ENCODE results near the gene MSTN. TPM values are rescaled to one million over a fixed set of nuclear protein-coding genes. Genes with fewer than 3 reads are reported as not detected.

The MSTN gene
- total RNA-seq, 2 donors from 2014 or later = not detected

DNA sequence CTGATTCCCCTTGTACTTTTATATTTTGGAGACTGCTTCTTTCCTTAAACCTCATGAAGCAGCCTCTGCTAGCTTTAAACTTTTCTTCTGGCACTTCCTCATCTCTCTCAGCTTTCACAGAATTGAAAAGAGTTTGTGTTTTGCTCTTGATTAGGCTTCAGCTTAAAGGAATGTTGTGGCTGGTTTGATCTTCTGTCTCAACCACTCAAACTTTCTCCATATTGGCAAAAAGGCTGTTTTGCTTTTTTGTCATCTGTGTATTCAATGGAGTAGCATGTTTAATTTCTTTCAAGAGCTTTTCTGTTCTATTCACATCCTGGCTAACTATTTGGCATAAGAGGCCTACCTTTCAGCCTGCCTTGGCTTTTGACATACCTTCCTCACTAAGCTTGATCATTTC is 36.3 kb upstream of the MSTN start:
- H3K36me3 Mint-ChIP-seq (ENCODE audit: low read depth) = peaks cover 8% of the 10 kb centered on the region
- no peaks in the 10 kb centered on the region for H3K27me3 ChIP-seq (ENCODE audit: control insufficient read depth, insufficient read depth, low read length, poor library complexity, severe bottlenecking)
- peaks cover 12% of the 10 kb centered on the region for H3K4me1 Mint-ChIP-seq
- H3K4me3 ChIP-seq (ENCODE audit: low read length) = no peak overlapping the region
- H3K36me3 ChIP-seq (ENCODE audit: control insufficient read depth, insufficient read depth, low read length) = no peaks in the 10 kb centered on the region
- peaks cover 2% of the 10 kb centered on the region for H3K27me3 Mint-ChIP-seq (ENCODE audit: insufficient read depth)
- H3K9me3 ChIP-seq (ENCODE audit: control insufficient read depth, low read length) = peaks cover 16% of the 10 kb centered on the region
- H3K27ac Mint-ChIP-seq = no peak overlapping the region
- TF ChIP-seq, protein P1, sequence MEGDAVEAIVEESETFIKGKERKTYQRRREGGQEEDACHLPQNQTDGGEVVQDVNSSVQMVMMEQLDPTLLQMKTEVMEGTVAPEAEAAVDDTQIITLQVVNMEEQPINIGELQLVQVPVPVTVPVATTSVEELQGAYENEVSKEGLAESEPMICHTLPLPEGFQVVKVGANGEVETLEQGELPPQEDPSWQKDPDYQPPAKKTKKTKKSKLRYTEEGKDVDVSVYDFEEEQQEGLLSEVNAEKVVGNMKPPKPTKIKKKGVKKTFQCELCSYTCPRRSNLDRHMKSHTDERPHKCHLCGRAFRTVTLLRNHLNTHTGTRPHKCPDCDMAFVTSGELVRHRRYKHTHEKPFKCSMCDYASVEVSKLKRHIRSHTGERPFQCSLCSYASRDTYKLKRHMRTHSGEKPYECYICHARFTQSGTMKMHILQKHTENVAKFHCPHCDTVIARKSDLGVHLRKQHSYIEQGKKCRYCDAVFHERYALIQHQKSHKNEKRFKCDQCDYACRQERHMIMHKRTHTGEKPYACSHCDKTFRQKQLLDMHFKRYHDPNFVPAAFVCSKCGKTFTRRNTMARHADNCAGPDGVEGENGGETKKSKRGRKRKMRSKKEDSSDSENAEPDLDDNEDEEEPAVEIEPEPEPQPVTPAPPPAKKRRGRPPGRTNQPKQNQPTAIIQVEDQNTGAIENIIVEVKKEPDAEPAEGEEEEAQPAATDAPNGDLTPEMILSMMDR (conservative IDR thresholded peaks at IDR 0.05) = no peak
- H3K9ac ChIP-seq (ENCODE audit: extremely low read depth, low read length, poor library complexity, severe bottlenecking) = no peak overlapping the region
- DNase-seq = no peak
- no peak overlapping the region for H3K4me3 Mint-ChIP-seq
- peaks cover 3% of the 10 kb centered on the region for H3K4me1 ChIP-seq (ENCODE audit: control insufficient read depth, insufficient read depth, low read length)
- no peak overlapping the region for H3K27ac ChIP-seq (ENCODE audit: low read depth, low read length)
- H3K9me3 Mint-ChIP-seq = peaks cover 21% of the 10 kb centered on the region

- Mint-ChIP-seq H3K4me3 (no peak overlapping the region), H3K27me3 (ENCODE audit: insufficient read depth) (peaks cover 2% of the 10 kb centered on the region)
- 100% methylated on average over 1 of the region's 1 CpG; no CpG with 5 or more reads in 1 of the 2 experiments for WGBS, 2 experiments (ENCODE audit: insufficient coverage in 1 of 2, insufficient read length in 1 of 2)
Measured at GRCh38 chr2:190097115-190097514, 34.6 kb upstream of the MSTN start.

DNA sequence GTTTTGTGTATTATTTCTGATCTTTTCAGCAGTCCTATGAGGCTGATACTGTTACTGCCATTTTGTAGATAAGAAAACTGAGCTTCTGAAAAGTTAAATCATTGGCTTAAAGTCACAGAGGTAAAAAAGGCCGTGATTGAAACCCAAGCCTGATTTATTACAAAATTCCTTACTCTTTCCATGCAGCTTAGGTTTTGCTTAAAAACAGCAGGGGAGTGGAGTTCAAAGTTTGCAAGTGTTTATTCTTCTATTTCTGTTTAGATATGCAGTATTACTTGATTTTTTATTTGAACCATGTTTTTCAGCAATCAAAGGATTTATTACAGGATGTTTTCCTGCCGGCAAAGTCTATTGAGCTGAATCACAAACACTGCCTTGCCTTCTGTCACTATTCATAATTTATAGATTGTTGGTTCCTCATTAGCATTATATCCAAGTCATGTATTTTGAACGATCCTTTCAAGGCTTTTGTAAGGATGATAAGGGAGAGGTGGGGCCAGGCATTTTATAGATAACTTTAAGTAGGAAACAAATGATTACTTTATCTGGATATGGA is 31.9 kb upstream of the MSTN start:
- H3K4me1 Mint-ChIP-seq = peaks cover 6% of the 10 kb centered on the region
- peaks cover 3% of the 10 kb centered on the region for H3K4me1 ChIP-seq (ENCODE audit: control insufficient read depth, insufficient read depth, low read length)
- H3K36me3 Mint-ChIP-seq (ENCODE audit: low read depth) = peaks cover 5% of the 10 kb centered on the region
- H3K4me3 ChIP-seq (ENCODE audit: low read length) = no peak overlapping the region
- H3K27me3 ChIP-seq (ENCODE audit: control insufficient read depth, insufficient read depth, low read length, poor library complexity, severe bottlenecking) = no peaks in the 10 kb centered on the region
- H3K9me3 ChIP-seq (ENCODE audit: control insufficient read depth, low read length) = peaks cover 16% of the 10 kb centered on the region
- no peaks in the 10 kb centered on the region for H3K36me3 ChIP-seq (ENCODE audit: control insufficient read depth, insufficient read depth, low read length)
- H3K9me3 Mint-ChIP-seq = peaks cover 10% of the 10 kb centered on the region
- 33 to 87% methylated on average over 1 to 3 of the region's 3 CpGs for WGBS, 2 experiments (ENCODE audit: insufficient coverage in 1 of 2, insufficient read length in 1 of 2)
- no peak overlapping the region for H3K27ac ChIP-seq (ENCODE audit: low read depth, low read length)
- no peak for DNase-seq
- no peak overlapping the region for H3K4me3 Mint-ChIP-seq
- no peak overlapping the region for H3K9ac ChIP-seq (ENCODE audit: extremely low read depth, low read length, poor library complexity, severe bottlenecking)
- no peaks in the 10 kb centered on the region for H3K27me3 Mint-ChIP-seq (ENCODE audit: insufficient read depth)
- no peak overlapping the region for H3K27ac Mint-ChIP-seq
- TF ChIP-seq, protein P1 (conservative IDR thresholded peaks at IDR 0.05) = no peak

More at GRCh38 chr2:190097115-190097514, 34.6 kb upstream of the MSTN start:
- no peak overlapping the region for H3K4me3 ChIP-seq (ENCODE audit: low read length)
- H3K27ac ChIP-seq (ENCODE audit: low read depth, low read length) = no peak overlapping the region
- Mint-ChIP-seq H3K36me3 (ENCODE audit: low read depth) (peaks cover 8% of the 10 kb centered on the region), H3K27ac (no peak overlapping the region), H3K9me3 (peaks cover 16% of the 10 kb centered on the region), H3K4me1 (peaks cover 12% of the 10 kb centered on the region)
- no peak overlapping the region for H3K9ac ChIP-seq (ENCODE audit: extremely low read depth, low read length, poor library complexity, severe bottlenecking)
- H3K9me3 ChIP-seq (ENCODE audit: control insufficient read depth, low read length) = peaks cover 16% of the 10 kb centered on the region
- DNase-seq = no peak
- TF ChIP-seq, protein P1 (conservative IDR thresholded peaks at IDR 0.05) = no peak
- H3K4me1 ChIP-seq (ENCODE audit: control insufficient read depth, insufficient read depth, low read length) = peaks cover 3% of the 10 kb centered on the region
- no peaks in the 10 kb centered on the region for H3K36me3 ChIP-seq (ENCODE audit: control insufficient read depth, insufficient read depth, low read length)
- no peaks in the 10 kb centered on the region for H3K27me3 ChIP-seq (ENCODE audit: control insufficient read depth, insufficient read depth, low read length, poor library complexity, severe bottlenecking)
